GM12874 (cell line): ENCODE measurements around the gene ATF6.

Experiments
- TF ChIP-seq, protein P1 (sequence below): IDR thresholded peaks from 2 replicates; pipeline ENCODE4 v1.5.1; 2011; ENCODE audit warnings: low read depth, mild to moderate bottlenecking, control low read depth, low read length, moderate library complexity; ENCODE audit not compliant: insufficient read depth

ATF6 gene

DNA sequence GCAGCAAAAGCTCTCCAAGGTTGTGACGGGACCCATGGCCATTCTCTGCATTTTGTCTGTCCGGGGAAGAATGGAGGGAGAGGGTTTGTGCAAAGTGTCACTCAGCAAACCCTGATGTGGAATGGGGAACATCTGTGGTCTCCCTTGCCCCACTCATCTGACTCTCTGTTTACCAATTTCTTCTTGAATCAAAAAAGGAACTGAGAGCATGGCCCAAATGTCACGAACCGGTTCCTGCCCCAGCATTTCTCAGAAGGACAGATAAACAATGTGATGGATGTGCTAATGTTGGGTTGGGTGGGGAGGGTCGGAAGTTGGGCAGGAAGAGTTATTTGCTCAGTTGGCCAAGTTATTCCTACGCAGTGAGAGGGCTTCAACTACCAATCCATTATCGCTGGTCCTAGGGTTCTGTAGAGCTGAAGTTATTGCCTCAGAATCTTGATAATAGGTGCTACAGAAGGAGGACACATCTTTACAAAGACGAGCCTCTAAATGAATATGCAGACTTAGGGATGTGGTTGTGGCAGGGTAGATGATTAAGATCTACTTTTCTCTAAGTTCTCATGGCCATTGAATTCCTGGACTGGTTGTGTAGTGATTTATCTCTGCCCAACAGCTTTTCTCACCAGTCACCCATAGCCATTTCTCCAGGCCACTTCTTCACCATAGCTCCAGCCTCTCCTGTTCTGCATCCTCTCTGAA lies 26.1 kb upstream of the ATF6 start:
- TF ChIP-seq, protein P1, sequence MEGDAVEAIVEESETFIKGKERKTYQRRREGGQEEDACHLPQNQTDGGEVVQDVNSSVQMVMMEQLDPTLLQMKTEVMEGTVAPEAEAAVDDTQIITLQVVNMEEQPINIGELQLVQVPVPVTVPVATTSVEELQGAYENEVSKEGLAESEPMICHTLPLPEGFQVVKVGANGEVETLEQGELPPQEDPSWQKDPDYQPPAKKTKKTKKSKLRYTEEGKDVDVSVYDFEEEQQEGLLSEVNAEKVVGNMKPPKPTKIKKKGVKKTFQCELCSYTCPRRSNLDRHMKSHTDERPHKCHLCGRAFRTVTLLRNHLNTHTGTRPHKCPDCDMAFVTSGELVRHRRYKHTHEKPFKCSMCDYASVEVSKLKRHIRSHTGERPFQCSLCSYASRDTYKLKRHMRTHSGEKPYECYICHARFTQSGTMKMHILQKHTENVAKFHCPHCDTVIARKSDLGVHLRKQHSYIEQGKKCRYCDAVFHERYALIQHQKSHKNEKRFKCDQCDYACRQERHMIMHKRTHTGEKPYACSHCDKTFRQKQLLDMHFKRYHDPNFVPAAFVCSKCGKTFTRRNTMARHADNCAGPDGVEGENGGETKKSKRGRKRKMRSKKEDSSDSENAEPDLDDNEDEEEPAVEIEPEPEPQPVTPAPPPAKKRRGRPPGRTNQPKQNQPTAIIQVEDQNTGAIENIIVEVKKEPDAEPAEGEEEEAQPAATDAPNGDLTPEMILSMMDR, result no peak

DNA sequence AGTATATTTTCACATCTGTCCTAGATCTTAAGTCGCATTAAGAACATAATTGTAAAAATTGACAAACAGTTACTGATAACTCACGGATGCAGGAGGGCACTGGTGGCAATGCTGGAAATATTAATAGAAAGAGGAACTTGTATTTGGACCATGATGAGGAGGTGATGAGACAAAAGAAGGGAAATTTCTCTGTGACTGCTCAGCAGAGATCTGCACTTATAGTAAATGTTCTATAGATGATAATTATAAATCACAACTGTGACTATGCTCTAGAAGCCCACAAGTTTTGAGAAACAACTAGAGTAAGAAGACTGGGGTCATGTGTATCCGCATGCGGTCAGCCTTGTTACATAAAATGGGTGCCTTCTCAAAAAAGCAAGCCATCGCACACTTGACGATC lies 25.2 kb upstream of the ATF6 start:
- TF ChIP-seq, protein P1, result no peak

DNA sequence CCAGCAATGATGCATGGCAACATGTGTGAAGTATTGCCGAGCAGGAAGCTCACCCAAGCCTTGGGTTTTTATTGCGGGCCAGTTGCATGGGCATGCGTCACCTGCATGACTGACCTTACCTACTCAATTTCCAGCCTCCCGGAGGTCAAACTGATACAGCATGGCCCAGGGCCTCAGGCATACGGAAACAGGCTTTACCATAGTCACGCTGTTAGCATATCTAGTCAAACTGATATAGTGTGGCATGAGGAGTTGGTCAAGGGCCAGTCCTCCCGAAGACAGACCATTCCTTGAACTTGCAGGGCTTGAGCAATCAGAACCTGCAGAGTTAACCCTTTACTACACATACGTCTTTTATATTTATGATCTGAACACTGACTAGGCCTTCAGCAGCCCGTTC lies 22.9 kb upstream of the ATF6 start:
- TF ChIP-seq, protein P1, result no peak

DNA sequence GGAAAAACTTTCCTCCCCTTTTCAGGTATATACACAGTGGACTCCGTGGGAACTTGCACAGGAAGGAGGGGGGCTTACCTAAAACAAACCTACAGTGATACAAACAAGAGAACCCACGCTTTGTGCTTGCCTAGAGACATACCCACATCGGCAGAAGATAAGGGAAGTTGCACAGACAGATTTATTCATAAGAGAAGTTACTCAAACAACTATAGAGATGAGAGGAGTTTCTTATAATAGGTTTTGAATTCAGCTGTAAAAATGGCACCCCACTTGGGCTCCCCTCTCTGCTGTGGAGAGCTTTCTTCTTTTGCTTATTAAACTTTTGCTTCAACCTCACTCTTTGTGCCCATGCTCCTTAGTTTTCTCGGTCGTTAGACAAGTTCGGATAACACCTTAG lies 18.3 kb upstream of the ATF6 start:
- TF ChIP-seq, protein P1, result no peak

DNA sequence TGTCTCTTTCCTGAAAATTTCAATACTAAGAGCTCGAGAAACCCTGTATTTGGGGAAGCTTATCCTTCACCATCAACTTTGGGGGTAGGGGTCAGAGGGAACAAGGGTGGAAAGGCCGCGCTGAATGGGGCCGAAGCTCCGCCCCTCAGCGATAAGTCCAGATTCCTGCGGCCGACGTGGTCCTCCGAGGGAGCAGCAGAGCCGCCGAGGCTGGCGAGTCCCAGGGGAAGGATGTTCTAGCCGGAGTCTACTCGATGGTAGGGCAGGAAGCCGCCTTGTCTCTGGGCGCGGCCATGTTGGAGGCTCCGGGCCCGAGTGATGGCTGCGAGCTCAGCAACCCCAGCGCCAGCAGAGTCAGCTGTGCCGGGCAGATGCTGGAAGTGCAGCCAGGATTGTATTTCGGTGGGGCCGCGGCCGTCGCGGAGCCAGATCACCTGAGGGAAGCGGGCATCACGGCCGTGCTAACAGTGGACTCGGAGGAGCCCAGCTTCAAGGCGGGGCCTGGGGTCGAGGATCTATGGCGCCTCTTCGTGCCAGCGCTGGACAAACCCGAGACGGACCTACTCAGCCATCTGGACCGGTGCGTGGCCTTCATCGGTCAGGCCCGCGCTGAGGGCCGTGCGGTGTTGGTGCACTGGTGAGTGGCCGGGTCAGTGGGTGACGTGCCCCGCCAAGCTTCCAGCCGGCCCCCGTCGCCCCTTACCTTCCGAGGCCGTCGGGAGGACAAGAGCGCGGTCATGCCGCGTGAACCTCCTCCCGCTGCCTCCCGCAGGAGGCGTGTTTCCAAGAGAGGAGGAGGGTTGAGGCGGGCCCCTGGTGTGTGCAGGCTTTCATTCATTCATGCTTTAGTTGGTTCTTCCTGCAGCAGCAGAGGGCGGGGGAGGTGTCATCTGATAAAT lies 16.4 kb upstream of the ATF6 start, which contains the start of gene DUSP12:
Gene DUSP12, plus strand, starts transcription at position 278 of the 899 bp plus-strand sequence. Its CDS starts 16 bp downstream, at position 294.
- TF ChIP-seq, protein P1, result peak; percentile 39

DNA sequence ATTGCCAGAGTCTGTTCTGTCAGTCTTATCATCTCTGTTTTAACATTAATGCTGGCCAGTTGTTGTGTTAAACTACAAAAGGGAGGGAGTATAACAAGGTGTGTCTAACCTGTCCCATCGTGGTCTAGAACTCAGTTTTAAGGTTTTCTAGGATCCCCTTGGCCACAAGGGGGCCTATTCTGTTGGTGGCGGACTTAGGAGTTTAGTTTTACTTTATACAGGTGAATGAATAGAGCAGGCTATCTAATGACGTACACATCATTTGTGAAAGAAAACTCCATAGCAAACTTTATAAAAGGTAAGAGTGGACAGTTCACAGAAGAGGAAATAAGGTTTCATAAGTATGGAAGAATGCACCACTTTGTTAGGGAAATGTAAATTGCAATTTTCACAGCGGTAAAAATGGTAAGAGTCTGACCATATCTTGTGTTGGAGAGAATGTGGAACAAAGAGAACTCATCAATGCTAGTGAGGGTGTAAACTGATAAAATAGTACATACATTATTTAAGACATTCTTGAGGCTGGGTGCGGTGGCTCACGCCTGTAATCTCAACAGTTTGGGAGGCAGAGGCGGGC lies 2.5 kb upstream of the ATF6 start:
- TF ChIP-seq, protein P1, result peak; percentile 70

DNA sequence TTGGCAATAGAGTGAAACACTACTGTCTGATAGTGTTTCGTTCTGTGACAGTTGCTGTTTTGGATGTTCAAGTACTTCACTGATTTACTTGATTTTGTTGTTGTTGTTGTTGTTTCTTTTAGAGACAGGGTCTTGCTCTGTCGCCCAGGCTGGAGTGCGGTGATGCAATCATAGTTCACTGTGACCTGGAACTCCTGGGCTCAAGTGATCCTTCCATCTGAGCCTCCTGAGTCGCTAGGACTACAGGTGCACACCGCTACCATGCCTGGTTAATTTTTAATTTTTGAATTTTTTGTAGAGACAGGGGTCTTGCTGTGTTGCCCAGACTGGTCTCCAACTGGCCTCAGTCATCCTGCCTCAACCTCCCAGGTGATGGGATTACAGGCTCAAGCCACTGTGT lies 2.3 kb downstream of the ATF6 start:
- TF ChIP-seq, protein P1, result no peak
